ENCODE measurements around the gene SPATA25. TPM values are rescaled to one million over a fixed set of nuclear protein-coding genes. Genes with fewer than 3 reads are reported as not detected.

Gene SPATA25, protein sequence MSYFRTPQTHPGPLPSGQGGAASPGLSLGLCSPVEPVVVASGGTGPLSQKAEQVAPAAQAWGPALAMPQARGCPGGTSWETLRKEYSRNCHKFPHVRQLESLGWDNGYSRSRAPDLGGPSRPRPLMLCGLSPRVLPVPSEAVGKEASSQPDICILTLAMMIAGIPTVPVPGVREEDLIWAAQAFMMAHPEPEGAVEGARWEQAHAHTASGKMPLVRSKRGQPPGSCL
- total RNA-seq = 0.62 and 1.5 TPM in 2 replicates

DNA sequence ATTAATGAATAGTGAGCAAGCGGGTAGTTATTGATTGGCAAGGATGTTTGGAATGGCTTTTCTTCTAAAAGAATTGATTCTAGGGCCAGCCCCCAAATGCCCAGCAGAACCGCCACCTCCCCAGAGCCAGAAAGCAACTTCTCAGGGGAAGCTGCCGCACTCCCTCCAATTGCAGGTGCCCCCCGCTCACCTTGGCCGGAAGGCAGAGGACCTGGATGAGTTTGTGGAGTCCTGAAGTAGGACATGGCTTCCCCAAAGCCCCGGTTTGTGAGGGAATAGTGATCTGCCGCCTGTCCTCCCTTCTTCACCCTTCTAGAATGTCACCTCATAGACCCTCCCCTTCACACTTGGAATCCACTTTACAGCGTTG lies at the start of gene SPATA25:
Gene SPATA25, minus strand, starts transcription at position 277 of the 370 bp plus-strand sequence. Its CDS starts 32 bp downstream, at position 245.

DNA sequence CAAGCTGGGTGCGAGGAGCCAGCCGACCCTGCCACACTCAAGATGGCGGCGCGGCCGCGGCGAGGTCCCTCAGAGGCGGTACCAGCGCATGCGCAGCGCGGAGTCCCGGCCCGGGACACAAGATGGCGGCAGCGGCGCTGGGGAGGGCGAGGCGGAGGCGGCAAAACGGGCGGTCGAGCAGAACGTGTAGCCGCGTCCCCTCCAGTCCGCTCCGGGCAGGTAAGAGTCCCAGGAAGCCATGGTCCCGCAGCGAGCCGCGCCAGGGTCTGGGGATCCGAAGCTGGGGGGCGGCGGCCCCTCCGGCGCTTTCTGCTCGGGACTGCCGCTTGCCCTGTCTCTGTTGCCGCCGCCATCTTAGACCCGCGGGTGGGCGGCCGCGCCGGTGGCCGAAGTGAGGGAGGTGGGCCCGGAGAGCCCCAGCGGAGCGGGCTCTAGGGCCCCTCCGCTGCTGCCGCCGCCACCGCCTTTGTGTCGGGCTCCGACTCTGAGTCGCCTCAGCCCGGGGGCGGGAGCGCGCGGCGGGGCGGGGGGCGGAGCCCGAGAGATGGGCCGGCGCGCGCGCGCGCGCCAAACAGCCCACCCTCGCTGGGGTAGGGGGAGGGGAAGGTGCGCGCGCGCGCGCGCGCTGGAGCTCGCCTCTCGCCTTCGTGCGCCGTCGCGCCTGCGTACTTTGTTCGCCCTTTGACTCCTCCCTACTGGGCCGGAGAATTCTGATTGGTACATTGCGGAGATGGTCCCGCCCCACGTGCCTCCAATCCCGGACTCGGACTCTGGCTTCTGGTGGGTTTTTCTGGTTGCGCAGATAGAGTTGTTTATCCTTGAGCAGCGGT lies 47.4 kb upstream of the SPATA25 start, which contains the start of gene PCIF1:
Gene PCIF1, plus strand, starts transcription at position 98 of the 830 bp plus-strand sequence. CDS start 4,317 bp downstream, outside the sequence.

DNA sequence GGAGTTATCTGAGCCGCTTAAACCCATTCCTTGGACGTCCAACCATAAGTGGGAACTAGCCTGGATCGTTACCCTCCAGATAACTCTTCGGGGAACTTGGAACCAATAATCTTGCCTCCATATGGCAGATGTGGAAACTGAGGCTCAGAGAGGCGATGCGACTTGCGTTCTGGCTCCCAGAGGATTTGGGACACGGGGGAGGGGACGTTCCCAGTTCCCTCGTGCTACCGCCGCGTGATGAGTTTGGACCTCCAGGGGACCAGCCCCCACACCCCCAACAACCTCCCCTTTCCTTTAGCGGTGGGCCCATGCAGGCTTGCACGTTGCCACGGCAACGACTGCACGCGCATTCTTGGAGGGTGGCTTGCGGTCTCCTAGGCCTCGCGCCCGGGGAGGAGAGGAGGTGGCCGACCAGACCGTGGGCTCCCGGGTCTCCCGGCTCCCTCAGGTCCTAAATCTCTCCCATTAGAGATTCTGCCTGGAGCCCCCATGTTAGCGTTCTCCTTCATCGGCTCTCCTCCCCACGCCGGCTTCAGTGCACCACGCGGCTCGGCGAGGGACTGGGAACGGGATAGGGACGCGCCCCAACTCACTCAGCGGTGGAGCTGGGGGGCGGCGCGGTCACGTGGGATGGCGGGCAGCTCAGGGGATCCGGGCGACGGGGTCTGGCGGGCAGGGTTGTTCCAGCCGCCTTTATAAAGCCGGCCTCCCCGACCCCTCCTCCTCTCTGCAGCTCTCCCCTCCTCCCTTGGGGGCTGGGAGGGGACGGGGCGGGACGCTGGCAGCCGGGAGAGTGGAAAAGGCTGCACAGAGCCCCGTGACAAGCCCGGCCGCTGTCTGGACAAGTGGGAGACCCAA lies 24.3 kb upstream of the SPATA25 start, which contains the start of gene PLTP:
Gene PLTP, minus strand, starts transcription at position 670 of the 858 bp plus-strand sequence. CDS start 703 bp downstream, outside the sequence.

DNA sequence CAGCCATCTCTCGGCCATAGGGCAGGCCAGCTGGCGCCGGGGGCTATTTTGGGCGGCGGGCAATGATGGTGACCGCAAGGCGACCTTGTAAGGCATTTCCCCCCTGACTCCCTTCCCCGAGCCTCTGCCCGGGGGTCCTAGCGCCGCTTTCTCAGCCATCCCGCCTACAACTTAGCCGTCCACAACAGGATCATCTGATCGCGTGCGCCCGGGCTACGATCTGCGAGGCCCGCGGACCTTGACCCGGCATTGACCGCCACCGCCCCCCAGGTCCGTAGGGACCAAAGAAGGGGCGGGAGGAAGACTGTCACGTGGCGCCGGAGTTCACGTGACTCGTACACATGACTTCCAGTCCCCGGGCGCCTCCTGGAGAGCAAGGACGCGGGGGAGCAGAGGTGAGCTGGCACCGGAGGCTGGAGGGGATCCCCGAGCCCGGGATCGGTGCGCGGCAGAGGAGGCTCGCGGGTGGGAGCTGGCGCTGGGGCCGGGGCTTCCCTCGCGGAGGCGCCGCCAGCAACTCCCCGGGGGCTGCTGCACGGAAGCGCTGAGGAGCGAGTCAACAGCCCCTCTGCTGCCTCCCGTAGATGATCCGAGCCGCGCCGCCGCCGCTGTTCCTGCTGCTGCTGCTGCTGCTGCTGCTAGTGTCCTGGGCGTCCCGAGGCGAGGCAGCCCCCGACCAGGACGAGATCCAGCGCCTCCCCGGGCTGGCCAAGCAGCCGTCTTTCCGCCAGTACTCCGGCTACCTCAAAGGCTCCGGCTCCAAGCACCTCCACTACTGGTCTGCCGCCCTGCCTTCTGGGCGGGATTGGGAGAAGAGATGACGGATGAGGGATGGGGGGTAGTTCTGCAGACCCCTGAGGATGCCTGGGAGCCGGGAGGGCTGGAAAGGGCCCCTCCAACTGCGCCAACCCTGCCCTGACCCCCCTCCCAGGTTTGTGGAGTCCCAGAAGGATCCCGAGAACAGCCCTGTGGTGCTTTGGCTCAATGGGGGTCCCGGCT lies 3.9 kb upstream of the SPATA25 start, which contains the start of the genes CTSA and NEURL2:
Gene CTSA, plus strand, starts transcription at position 351 of the 999 bp plus-strand sequence. Its CDS starts 234 bp downstream, at position 585.
Gene NEURL2, minus strand, starts transcription at position 224 of the 999 bp plus-strand sequence. Its CDS starts 217 bp downstream, at position 7.

DNA sequence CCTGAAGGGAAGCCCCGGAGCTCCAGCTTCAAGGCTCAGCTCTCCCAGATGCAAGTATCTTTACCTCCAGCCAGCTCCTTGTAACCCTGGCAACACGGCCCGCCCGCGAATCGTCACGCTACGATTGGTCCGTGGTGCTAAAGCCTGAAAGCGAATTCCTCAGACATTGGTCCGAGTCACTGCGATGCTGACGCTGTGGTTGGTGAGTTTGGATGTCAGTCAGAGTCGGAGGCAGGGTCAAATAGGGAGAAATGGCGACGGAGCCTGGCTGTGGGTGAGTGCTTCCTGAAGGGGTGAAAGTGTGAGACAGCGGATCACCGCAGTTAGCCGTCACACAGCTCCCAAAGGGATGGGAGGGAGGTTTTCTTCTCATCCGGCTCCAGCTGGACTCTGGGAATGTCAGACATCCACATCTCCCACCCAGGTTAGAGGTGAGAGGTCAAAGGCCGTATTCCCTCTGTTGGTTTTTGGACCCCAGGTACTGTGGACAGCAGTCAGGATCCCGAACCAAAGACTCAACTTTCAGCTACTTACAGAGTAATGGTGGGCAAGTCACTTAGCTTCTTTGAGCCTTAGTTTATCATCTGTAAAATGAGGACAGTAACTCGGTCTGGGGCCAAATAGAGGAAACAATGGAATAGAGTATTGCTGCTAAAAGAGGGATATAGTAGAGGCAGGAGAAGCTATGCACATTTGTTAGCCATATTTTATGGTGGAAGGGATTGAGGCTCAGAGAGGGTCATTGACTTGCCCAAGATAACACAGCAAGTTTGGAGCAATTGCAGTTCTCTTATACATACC lies 6.2 kb downstream of the SPATA25 start, which contains the start of gene ZSWIM1:
Gene ZSWIM1, plus strand, starts transcription at position 240 of the 801 bp plus-strand sequence. CDS start 1,366 bp downstream, outside the sequence.

DNA sequence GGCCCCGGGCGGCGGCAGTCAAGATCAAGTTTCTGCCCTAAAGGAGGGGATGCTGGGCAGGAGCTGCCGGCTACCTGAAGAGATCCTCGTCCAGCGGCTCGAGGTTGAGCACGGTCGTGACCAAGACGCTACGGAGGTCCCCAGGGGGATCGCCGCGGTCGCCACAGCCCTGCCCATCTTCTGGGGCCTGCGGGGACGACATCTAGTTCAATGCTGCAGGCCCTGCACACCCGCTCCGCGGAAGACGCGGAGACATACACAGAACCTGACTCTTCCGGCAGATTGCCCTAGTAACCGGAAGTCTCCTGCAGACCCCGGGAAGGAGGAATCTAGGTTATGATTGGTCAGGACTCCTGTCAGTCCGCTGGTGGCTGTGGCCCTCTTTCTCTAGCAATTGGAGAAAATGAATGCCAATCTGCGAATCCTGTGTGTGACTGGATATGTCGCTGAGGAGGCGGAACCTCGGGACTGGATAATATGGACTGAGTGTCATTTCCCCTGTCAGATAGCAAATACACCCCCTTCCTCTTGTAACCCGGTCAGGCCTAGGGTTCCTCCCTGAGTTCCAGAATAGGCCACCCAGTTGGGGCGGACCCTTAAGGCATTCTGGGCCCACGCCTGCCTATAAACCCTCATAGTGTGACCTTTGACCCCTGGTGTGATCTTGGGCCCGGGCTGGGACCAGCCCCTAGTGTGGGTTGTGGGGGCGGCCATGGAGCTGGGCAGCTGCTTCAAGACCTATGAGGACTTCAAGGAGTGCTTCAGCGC lies 30.1 kb downstream of the SPATA25 start, which contains the start of the genes ACOT8 and ZSWIM3:
Gene ACOT8, minus strand, starts transcription at position 279 of the 768 bp plus-strand sequence. Its CDS starts 77 bp downstream, at position 202.
Gene ZSWIM3, plus strand, starts transcription at position 501 of the 768 bp plus-strand sequence. Its CDS starts 212 bp downstream, at position 713.

Other genes with a start within 250 kb of the SPATA25 start
- gene WFDC11, start 217.4 kb downstream of the SPATA25 start, total RNA-seq = not detected in 2 replicates
- not detected in 2 replicates for gene WFDC13, start 185.6 kb downstream of the SPATA25 start, total RNA-seq
- not detected in 2 replicates for gene WFDC10B, start 182.6 kb downstream of the SPATA25 start, total RNA-seq
- gene SPINT4, start 165.3 kb downstream of the SPATA25 start, total RNA-seq = not detected in 2 replicates
- 0.44 and 0.50 TPM in 2 replicates for gene WFDC3, start 95.7 kb downstream of the SPATA25 start, total RNA-seq
- gene DNTTIP1, start 95.7 kb downstream of the SPATA25 start, total RNA-seq = 18.5 and 27.4 TPM in 2 replicates
- gene UBE2C, start 75.0 kb downstream of the SPATA25 start, total RNA-seq = 17.6 and 46.8 TPM in 2 replicates
- gene TNNC2, start 60.3 kb downstream of the SPATA25 start, total RNA-seq = 0.12 and 0.44 TPM in 2 replicates
- 58.0 and 65.3 TPM in 2 replicates for gene SNX21, start 53.8 kb downstream of the SPATA25 start, total RNA-seq
- gene ACOT8, start 30.2 kb downstream of the SPATA25 start, total RNA-seq = 33.4 and 41.5 TPM in 2 replicates
- gene ZSWIM3, start 30.0 kb downstream of the SPATA25 start, total RNA-seq = 4.9 and 5.4 TPM in 2 replicates
- 3.3 and 4.0 TPM in 2 replicates for gene ZSWIM1, start 6.4 kb downstream of the SPATA25 start, total RNA-seq
- gene NEURL2, start 3.6 kb upstream of the SPATA25 start, total RNA-seq = 6.1 and 6.5 TPM in 2 replicates
- gene CTSA, start 3.7 kb upstream of the SPATA25 start, total RNA-seq = 50.4 and 69.5 TPM in 2 replicates
- 7.0 and 23.5 TPM in 2 replicates for gene PLTP, start 24.5 kb upstream of the SPATA25 start, total RNA-seq
- gene PCIF1, start 47.1 kb upstream of the SPATA25 start, total RNA-seq = 11.5 and 12.9 TPM in 2 replicates
- 13.6 and 17.9 TPM in 2 replicates for gene ZNF335, start 84.6 kb upstream of the SPATA25 start, total RNA-seq
- gene MMP9, start 121.3 kb upstream of the SPATA25 start, total RNA-seq = under 0.01 and 0.77 TPM in 2 replicates
- under 0.01 TPM in 1 of 2 replicates, not detected in the other for gene SLC12A5, start 141.6 kb upstream of the SPATA25 start, total RNA-seq
- 9.2 and 11.1 TPM in 2 replicates for gene NCOA5, start 202.3 kb upstream of the SPATA25 start, total RNA-seq
- gene CD40, start 230.7 kb upstream of the SPATA25 start, total RNA-seq = 1.1 and 2.0 TPM in 2 replicates

Data from uterine smooth muscle cell (primary cell).